Measurements from ENCODE around the gene TKTL1.

DNA sequence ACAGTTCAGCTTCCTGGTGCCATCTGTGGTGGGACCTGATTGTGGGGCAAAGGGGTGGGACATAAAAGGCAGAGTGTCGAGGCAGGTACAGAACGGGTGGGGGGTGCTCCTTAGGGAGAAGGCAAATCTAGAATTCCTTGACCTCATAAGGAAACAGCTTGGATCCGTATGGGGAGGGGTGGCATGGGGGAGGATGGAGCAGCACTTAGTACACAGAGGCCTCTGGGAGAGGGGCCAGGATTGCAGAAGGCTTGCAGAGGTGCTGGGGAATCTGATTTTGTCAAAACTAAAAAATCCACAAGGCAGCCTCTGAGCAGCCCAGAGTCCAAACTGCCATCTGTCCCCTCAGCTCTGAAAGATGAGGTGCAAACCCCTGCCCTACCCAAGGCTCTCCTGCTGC is 81.2 kb downstream of the TKTL1 start:
- TF ChIP-seq, protein P1, sequence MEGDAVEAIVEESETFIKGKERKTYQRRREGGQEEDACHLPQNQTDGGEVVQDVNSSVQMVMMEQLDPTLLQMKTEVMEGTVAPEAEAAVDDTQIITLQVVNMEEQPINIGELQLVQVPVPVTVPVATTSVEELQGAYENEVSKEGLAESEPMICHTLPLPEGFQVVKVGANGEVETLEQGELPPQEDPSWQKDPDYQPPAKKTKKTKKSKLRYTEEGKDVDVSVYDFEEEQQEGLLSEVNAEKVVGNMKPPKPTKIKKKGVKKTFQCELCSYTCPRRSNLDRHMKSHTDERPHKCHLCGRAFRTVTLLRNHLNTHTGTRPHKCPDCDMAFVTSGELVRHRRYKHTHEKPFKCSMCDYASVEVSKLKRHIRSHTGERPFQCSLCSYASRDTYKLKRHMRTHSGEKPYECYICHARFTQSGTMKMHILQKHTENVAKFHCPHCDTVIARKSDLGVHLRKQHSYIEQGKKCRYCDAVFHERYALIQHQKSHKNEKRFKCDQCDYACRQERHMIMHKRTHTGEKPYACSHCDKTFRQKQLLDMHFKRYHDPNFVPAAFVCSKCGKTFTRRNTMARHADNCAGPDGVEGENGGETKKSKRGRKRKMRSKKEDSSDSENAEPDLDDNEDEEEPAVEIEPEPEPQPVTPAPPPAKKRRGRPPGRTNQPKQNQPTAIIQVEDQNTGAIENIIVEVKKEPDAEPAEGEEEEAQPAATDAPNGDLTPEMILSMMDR (conservative IDR thresholded peaks at IDR 0.05): no peak
- no peak for TF ChIP-seq EZH2 (IDR thresholded peaks at IDR 0.05; ENCODE audit: low read depth)

Measured in PC-9 (cell line).